Fibroblast of skin of abdomen (primary cell): ENCODE measurements around the gene VWC2L.

Source experiments
- DNase-seq: peaks from one replicate; pipeline ENCODE4 v3.0.0-alpha.2; 2013

The VWC2L gene

DNA sequence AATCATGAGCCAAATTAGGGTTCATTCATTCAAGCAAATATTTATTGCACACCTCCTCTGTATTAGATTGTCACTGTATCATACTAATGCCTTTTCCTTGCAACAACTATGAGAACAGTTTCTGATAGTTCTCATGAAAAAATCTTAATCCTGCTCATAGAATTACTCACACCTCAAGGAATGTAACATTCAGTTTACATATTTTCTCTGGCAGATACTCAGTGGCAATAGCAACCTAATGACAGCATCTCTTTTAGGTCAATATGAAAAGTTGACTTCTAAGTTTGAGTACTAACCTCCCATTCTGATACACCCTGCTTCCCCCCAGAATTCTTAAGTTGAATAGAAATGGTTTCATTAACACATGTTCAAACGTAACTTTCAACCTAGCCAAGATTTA is 132.0 kb downstream of the VWC2L start:
- peak; percentile 50 for DNase-seq

DNA sequence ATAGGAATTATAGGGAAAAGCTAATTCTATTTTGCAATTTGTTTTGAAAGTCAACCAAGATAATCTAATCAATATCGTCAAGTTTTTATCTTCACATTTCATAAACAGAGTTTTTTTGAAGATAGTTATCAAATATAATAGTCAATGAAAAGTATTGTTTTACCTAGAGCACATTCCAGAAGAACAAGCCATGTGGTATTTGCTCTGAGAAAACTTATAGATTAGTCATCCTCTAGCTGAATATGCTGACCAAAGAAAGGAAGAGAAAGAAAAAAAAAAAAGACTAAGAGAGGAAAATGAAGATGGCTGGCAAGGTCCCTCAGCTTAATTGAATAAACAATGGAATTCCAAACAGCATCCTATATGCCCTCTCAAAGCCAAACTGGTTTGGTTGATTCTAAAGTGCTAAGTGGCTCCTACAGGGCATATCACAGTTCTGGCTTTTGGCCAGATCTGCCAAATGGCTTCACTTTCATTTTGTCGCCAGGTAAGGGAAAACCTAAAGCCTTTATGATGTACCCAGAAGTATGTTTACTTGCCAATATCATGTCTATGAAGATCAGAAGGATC is 132.6 kb downstream of the VWC2L start:
- DNase-seq, result peak; percentile 55

- no peak for DNase-seq
Observed at GRCh38 chr2:214545898-214546542, 135.2 kb downstream of the VWC2L start.

DNA sequence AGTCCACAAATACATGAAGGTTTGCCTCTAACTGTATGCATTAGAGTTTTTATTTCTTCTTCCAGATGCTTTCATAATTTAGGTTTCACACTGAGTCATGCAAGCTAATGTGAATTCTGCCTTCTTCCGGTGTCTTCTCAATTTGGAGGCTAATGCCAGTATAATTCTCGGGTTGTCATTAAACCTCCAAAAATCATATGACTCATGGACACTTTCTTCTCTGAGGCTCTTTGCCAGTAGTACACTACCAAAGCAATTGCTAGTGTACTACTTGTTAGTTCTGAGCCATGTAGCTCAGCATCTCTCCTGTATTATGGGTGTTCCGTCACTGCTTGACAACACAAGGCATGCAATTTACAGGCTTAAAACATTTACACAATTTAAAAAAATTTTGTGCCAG is 137.1 kb downstream of the VWC2L start:
- peak; percentile 18 for DNase-seq

- no peak for DNase-seq
Observed at GRCh38 chr2:214549946-214550345, 139.1 kb downstream of the VWC2L start.

DNA sequence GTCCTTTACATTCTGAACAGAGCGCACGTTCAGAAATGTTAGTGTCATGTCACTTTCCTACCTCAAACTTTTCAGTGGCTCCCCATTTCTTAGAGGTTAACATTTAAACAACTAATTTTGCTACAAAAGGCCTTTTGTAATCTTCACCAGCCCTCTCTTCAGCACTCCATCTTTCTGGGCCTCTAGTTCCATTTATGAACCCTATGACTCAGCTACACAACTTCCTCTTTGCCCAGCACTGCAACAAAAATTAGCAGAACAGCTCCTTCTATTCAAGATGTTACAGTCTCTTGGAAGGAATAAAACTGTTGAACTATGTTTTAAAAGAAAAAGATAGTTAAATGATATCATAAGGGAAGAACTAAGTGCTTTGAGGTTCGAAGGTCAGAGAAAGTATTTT is 139.9 kb downstream of the VWC2L start:
- DNase-seq, result no peak

DNA sequence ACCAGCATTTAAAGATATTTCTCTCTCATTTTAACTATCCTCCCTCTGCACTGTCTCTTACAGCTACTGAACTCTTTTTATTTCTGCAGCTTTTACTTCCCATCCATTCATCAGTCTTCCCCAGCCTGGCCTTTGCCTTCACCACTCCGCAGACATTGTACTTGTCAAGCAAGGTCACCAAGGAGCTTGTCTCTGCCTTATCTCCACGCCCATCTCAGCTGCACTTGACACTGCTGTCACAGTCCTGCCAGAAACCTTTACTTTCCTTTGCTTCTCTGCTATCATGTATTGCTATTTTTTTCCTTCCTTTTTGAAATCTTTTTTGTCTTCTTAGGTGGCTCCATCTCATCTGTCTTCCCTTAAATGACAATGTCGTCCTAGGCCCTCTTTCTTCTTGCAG is 147.0 kb downstream of the VWC2L start:
- no peak for DNase-seq

- no peak for DNase-seq
Observed at GRCh38 chr2:214558341-214558740, 147.5 kb downstream of the VWC2L start.

GRCh38 chr2:214560176-214560575 is 149.3 kb downstream of the VWC2L start:
- no peak for DNase-seq

- no peak for DNase-seq
Observed at GRCh38 chr2:214560618-214561190, 149.8 kb downstream of the VWC2L start.

GRCh38 chr2:214565246-214565645 is 154.4 kb downstream of the VWC2L start:
- DNase-seq, result no peak

- DNase-seq, result no peak
Observed at GRCh38 chr2:214566457-214566856, 155.6 kb downstream of the VWC2L start.

GRCh38 chr2:214569419-214570035 is 158.7 kb downstream of the VWC2L start:
- DNase-seq, result no peak

GRCh38 chr2:214574084-214574781 is 163.4 kb downstream of the VWC2L start:
- DNase-seq, result no peak

- DNase-seq, result no peak
Observed at GRCh38 chr2:214575030-214575429, 164.2 kb downstream of the VWC2L start.

DNA sequence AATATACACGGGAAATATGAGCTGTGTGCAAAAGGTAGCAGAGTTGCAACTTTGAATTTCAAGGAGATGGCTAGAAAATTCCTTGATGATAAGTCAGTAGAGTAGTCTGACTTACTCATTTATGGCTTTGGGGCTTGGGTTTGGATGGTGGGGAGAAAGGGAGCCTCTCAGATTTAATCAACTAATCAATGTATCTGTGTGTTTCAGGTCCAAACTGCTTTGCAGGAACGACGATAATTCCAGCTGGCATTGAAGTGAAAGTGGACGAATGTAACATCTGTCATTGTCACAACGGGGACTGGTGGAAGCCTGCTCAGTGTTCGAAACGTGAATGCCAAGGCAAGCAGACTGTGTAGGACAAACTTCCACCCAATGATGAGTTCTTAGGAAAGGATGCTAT is 164.6 kb downstream of the VWC2L start:
- DNase-seq, result no peak

DNA sequence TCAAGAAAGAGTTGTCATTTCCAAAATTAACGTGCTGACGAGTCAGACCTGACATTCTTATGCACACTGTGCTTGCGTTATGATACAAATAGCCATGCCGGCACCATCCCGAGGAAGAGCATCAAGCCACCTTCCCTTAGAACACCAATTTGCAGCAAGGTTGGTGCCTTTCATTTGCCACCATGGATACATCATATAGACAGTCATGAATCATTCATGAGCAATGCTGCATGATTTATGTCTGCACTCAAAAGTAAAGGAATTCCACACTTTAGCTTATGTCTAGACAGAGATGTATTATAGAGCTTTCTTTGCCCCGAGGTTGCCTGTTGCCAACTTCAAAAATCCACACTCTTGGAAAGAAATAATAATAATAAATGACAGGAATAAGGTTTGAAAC is 166.9 kb downstream of the VWC2L start:
- peak; percentile 26 for DNase-seq

GRCh38 chr2:214578442-214578841 is 167.6 kb downstream of the VWC2L start:
- DNase-seq, result no peak

GRCh38 chr2:214579035-214579434 is 168.2 kb downstream of the VWC2L start:
- DNase-seq, result no peak

DNA sequence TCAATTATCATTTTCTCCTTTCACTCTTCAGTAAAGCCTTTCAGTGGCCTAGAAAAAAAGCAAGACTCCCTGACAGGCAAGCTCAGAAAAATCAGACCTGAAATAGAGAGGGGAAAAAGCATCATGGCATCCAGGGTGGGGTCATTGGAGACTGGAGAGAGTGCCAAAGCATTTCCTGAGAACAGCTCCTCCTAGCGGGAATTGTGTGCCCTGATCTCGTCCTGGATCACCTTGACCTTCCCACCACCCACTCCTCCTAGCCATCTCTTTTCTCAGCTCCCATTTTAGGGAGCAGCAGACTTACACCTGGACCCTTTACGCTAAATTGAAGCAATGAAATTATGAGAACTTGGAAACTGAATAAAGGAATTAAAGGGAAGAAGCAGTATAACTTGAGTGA is 176.6 kb downstream of the VWC2L start:
- no peak for DNase-seq

GRCh38 chr2:214591366-214591765 is 180.5 kb downstream of the VWC2L start:
- no peak for DNase-seq

DNA sequence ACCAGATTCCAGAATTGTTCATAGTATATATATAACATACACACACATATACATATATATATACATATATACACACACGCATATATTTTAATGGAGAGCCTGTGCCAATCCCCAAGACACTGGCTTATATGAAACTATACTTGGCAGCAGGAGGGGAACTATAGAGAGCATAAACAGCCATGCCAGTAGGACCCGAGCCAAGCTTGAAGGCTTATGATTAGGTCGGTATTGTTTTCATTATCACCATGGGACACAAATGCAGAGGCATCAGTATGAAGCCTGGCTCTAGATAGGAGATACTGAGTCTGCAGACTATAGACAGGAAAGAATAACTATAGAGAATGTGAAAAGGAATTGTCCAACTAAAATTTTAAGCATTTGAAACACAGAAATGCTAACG is 181.2 kb downstream of the VWC2L start:
- DNase-seq, result no peak

- DNase-seq, result peak; percentile 76
Observed at GRCh38 chr2:214593727-214594126, 182.9 kb downstream of the VWC2L start.
